Neutrophil (primary cell): Measurements from ENCODE around the gene TEX14.

Experiments
- H3K27ac ChIP-seq: fragments of 200-600 bp; sonication (generic); 2 replicates; pipeline ENCODE4 v1.5.1; 2016; ENCODE audit warnings: mild to moderate bottlenecking, moderate library complexity
- H3K27me3 ChIP-seq: fragments of 200-600 bp; sonication (generic); 2 replicates; pipeline ENCODE4 v1.6.0; 2016; ENCODE audit warnings: mild to moderate bottlenecking
- H3K36me3 ChIP-seq: fragments of 200-600 bp; sonication (generic); 2 replicates; pipeline ENCODE4 v1.5.1; 2017
- H3K4me1 ChIP-seq, 2 experiments: fragments of 200-600 bp in 1 of 2; sonication (generic) in 1 of 2; 1 replicate in 1 of 2; 2 replicates in 1 of 2; pipeline versions ENCODE4 v1.5.1 to v1.6.1; 2013 to 2016; ENCODE audit warnings: low read depth in 1 of 2, low read length in 1 of 2, mild to moderate bottlenecking in 1 of 2, moderate library complexity in 1 of 2; ENCODE audit not compliant: control insufficient read depth in 1 of 2, insufficient read depth in 1 of 2
- H3K4me3 ChIP-seq, 2 experiments: fragments of 200-600 bp in 1 of 2; sonication (generic) in 1 of 2; 1 replicate in 1 of 2; 2 replicates in 1 of 2; pipeline ENCODE4 v1.5.1; 2013 to 2016; ENCODE audit warnings: low read depth in 1 of 2, low read length in 1 of 2, mild to moderate bottlenecking in 1 of 2, moderate library complexity in 1 of 2
- H3K9me3 ChIP-seq: fragments of 200-600 bp; sonication (generic); 2 replicates; pipeline ENCODE4 v1.5.1; 2016
- TF ChIP-seq, protein P1 (sequence below): fragments of 200-600 bp; sonication (generic); IDR thresholded peaks from 2 replicates; pipeline ENCODE4 v1.5.1; 2016; ENCODE audit warnings: antibody characterized with exemption

Gene TEX14

DNA sequence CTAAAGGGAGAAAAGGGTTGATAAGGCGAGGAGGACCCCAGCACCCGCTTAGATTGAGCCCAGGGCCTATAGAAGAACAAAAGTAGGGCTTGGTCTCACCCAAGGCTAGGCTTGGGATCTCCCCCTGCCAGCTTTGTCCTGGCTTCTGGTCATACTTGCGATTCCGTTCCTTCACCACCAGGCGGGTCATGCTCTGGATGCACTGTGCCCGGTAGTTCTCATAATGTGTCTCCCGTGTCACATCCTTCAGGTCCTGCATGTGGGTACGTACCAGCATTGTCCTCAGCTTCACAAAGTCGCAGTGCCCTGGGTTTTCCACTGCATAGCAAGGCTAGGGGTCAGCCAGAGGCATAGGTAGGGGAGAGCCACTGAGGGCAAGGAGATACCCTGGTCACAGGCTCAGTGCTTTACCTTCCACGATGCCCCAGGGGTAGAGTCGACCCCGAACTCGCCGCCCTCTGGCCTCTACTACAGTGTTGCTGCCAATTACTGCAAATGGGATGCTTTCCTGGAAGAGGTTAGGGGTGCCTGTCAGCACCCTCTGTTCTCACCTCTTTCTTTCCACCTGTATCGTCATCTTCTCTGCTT lies 170.9 kb downstream of the TEX14 start:
- Histone ChIP-seq H3K4me1 (peaks cover 26 to 32% of the 10 kb centered on the region in 2 experiments), H3K27me3 (no peaks in the 10 kb centered on the region), H3K4me3 (no peak overlapping the region), H3K27ac (no peak overlapping the region), H3K9me3 (no peaks in the 10 kb centered on the region), H3K36me3 (no peaks in the 10 kb centered on the region)
- TF ChIP-seq, protein P1, sequence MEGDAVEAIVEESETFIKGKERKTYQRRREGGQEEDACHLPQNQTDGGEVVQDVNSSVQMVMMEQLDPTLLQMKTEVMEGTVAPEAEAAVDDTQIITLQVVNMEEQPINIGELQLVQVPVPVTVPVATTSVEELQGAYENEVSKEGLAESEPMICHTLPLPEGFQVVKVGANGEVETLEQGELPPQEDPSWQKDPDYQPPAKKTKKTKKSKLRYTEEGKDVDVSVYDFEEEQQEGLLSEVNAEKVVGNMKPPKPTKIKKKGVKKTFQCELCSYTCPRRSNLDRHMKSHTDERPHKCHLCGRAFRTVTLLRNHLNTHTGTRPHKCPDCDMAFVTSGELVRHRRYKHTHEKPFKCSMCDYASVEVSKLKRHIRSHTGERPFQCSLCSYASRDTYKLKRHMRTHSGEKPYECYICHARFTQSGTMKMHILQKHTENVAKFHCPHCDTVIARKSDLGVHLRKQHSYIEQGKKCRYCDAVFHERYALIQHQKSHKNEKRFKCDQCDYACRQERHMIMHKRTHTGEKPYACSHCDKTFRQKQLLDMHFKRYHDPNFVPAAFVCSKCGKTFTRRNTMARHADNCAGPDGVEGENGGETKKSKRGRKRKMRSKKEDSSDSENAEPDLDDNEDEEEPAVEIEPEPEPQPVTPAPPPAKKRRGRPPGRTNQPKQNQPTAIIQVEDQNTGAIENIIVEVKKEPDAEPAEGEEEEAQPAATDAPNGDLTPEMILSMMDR = no peak

GRCh38 chr17:58517928-58518609 lies 173.8 kb downstream of the TEX14 start:
- peak overlapping the region; percentile 95 for H3K27ac ChIP-seq
- H3K36me3 ChIP-seq = no peaks in the 10 kb centered on the region
- H3K4me3 ChIP-seq = peak overlapping the region; percentile 97 to 98
- no peaks in the 10 kb centered on the region for H3K27me3 ChIP-seq
- TF ChIP-seq, protein P1 = no peak
- H3K4me1 ChIP-seq = peaks cover 50 to 57% of the 10 kb centered on the region in 2 experiments
- H3K9me3 ChIP-seq = no peaks in the 10 kb centered on the region

DNA sequence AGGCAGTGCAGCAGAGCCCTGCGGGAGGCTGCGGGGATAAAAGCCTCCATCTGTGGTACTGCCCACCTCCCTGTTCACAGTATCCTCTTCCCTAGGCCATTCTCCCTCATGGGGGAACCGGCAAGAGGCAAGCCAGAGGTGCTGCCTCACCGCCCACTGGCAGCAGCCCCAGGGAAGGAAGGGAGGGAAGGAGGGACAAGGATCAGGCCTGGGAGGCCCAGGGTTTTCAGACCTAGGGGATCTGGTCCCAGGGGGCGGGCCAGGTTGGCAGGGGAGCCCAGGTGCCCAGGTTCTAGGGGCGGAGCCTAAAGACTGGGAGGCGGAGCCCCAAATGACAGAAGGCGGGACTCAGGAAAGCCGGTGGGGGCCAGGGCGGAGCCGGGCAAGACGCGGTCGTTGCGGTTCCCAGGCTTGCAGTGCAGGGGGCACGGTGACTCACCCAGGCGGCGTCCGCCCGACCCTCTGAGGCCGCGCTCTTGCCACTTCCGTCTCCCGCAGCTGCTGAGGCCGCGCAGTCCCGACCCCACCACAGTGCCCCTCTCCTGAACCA lies 174.4 kb downstream of the TEX14 start:
- Histone ChIP-seq H3K27me3 (no peaks in the 10 kb centered on the region), H3K36me3 (peaks cover 4% of the 10 kb centered on the region), H3K27ac (peak overlapping the region; percentile 95), H3K9me3 (no peaks in the 10 kb centered on the region), H3K4me1 (peaks cover 53 to 57% of the 10 kb centered on the region in 2 experiments), H3K4me3 (peak overlapping the region; percentile 97 to 98)
- TF ChIP-seq, protein P1 = peak; percentile 5

- Histone ChIP-seq H3K4me3 (peak overlapping the region; percentile 97 to 98), H3K27ac (peak overlapping the region; percentile 95), H3K27me3 (no peaks in the 10 kb centered on the region), H3K4me1 (peaks cover 53 to 57% of the 10 kb centered on the region in 2 experiments), H3K36me3 (peaks cover 11% of the 10 kb centered on the region), H3K9me3 (no peaks in the 10 kb centered on the region)
- TF ChIP-seq, protein P1 = no peak
Measured at GRCh38 chr17:58516644-58517377, 175.0 kb downstream of the TEX14 start.

- H3K27me3 ChIP-seq = no peaks in the 10 kb centered on the region
- TF ChIP-seq, protein P1 = no peak
- H3K36me3 ChIP-seq = peaks cover 26% of the 10 kb centered on the region
- H3K4me1 ChIP-seq = peaks cover 53 to 57% of the 10 kb centered on the region in 2 experiments
- peak overlapping the region; percentile 95 for H3K27ac ChIP-seq
- H3K9me3 ChIP-seq = no peaks in the 10 kb centered on the region
- H3K4me3 ChIP-seq = peak overlapping the region in 1 of 2 experiments; percentile 66
Measured at GRCh38 chr17:58515286-58515685, 176.6 kb downstream of the TEX14 start.
